Liver (tissue), 3 donors: ENCODE results near the gene UNC13D.

Experiments
- NR2F2 ChIP-seq: IDR thresholded peaks from 2 replicates; pipeline ENCODE4 v1.6.1; 2016; ENCODE audit warnings: antibody characterized with exemption
- TF ChIP-seq, protein P1 (sequence below): fragments of 150-350 bp; IDR thresholded peaks from 2 replicates; pipeline ENCODE4 v1.5.1; 2017; ENCODE audit warnings: improper control_type of control experiment, low read depth, low read length; ENCODE audit not compliant: missing input control
- TF ChIP-seq, protein P2 (sequence below): IDR thresholded peaks from 2 replicates; pipeline ENCODE4 v1.6.1; 2016; ENCODE audit warnings: antibody characterized with exemption
- donor health status: healthy.
- donor health status: healthy.

DNA sequence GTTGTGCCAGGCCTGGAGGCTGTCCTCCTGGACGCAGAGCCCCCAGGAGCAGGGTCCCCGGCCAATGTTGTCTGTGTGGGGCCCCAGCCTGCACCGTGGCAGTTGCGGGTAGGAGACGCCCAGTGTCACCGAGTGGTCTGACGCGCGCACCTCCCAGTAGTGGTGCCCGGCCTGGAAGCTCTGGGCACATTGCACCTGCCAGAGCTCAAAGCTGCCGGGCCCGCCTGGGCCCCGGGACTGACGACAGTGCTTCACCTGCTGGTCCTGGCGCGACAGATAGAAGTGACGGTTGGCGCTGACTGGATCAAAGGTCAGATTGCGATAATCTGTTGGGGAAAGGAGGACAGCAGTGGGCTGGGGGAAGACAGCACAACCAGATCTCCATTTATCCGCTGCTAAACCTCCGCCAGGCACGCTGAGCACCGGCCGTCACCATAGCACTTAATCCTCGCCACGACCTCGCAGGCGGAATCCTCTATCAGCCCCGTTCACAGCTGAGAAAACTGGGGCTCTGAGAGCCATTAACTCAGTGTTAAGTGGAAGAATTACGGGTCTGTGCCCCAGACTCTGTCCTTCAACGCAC lies 46.9 kb upstream of the UNC13D start:
- TF ChIP-seq, protein P1, sequence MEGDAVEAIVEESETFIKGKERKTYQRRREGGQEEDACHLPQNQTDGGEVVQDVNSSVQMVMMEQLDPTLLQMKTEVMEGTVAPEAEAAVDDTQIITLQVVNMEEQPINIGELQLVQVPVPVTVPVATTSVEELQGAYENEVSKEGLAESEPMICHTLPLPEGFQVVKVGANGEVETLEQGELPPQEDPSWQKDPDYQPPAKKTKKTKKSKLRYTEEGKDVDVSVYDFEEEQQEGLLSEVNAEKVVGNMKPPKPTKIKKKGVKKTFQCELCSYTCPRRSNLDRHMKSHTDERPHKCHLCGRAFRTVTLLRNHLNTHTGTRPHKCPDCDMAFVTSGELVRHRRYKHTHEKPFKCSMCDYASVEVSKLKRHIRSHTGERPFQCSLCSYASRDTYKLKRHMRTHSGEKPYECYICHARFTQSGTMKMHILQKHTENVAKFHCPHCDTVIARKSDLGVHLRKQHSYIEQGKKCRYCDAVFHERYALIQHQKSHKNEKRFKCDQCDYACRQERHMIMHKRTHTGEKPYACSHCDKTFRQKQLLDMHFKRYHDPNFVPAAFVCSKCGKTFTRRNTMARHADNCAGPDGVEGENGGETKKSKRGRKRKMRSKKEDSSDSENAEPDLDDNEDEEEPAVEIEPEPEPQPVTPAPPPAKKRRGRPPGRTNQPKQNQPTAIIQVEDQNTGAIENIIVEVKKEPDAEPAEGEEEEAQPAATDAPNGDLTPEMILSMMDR = no peak
- TF ChIP-seq, protein P2, sequence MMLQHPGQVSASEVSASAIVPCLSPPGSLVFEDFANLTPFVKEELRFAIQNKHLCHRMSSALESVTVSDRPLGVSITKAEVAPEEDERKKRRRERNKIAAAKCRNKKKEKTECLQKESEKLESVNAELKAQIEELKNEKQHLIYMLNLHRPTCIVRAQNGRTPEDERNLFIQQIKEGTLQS = no peak
- TF ChIP-seq NR2F2 = no peak
